ENCODE measurements around the gene PDE11A.
"Not testable (repeated sequence)": the region's sequence is repeated elsewhere in the genome, so short reads cannot be mapped to it uniquely, and the experiment has no call there.

The PDE11A gene

GRCh38 chr2:178074123-178075005, 1.8 kb upstream of the PDE11A start:
- no peak for DNase-seq (ENCODE audit: low spot score)

- DNase-seq (ENCODE audit: low spot score), result no peak
Observed at GRCh38 chr2:178072000-178072382, 586 bp downstream of the PDE11A start.

- no peak for DNase-seq (ENCODE audit: low spot score)
Observed at GRCh38 chr2:178070824-178071223, 1.8 kb downstream of the PDE11A start.

- no peak for DNase-seq (ENCODE audit: low spot score)
Observed at GRCh38 chr2:178069551-178069950, 3.0 kb downstream of the PDE11A start.

GRCh38 chr2:178068823-178069454, 3.6 kb downstream of the PDE11A start:
- DNase-seq (ENCODE audit: low spot score), result no peak

GRCh38 chr2:178066890-178067669, 5.5 kb downstream of the PDE11A start:
- DNase-seq (ENCODE audit: low spot score), result no peak

- no peak for DNase-seq (ENCODE audit: low spot score)
Observed at GRCh38 chr2:178066324-178066723, 6.3 kb downstream of the PDE11A start.

- no peak for DNase-seq (ENCODE audit: low spot score)
Observed at GRCh38 chr2:178059681-178060080, 12.9 kb downstream of the PDE11A start.

- no peak for DNase-seq (ENCODE audit: low spot score)
Observed at GRCh38 chr2:178059111-178059510, 13.5 kb downstream of the PDE11A start.

- no peak for DNase-seq (ENCODE audit: low spot score)
Observed at GRCh38 chr2:178057179-178057680, 15.3 kb downstream of the PDE11A start.

- DNase-seq (ENCODE audit: low spot score), result no peak
Observed at GRCh38 chr2:178056345-178056744, 16.2 kb downstream of the PDE11A start.

GRCh38 chr2:178051257-178051656, 21.3 kb downstream of the PDE11A start:
- not testable (repeated sequence) for DNase-seq (ENCODE audit: low spot score)

GRCh38 chr2:178047391-178047790, 25.2 kb downstream of the PDE11A start:
- DNase-seq (ENCODE audit: low spot score), result no peak

GRCh38 chr2:178044836-178045235, 27.7 kb downstream of the PDE11A start:
- no peak for DNase-seq (ENCODE audit: low spot score)

- DNase-seq (ENCODE audit: low spot score), result no peak
Observed at GRCh38 chr2:178043266-178043665, 29.3 kb downstream of the PDE11A start.

- not testable (repeated sequence) for DNase-seq (ENCODE audit: low spot score)
Observed at GRCh38 chr2:178033583-178033982, 39.0 kb downstream of the PDE11A start.

- DNase-seq (ENCODE audit: low spot score), result no peak
Observed at GRCh38 chr2:178029342-178029741, 43.2 kb downstream of the PDE11A start.

- no peak for DNase-seq (ENCODE audit: low spot score)
Observed at GRCh38 chr2:178025551-178026185, 46.9 kb downstream of the PDE11A start.

GRCh38 chr2:178018141-178018540, 54.4 kb downstream of the PDE11A start:
- DNase-seq (ENCODE audit: low spot score), result no peak

GRCh38 chr2:178016612-178017011, 56.0 kb downstream of the PDE11A start:
- no peak for DNase-seq (ENCODE audit: low spot score)

- DNase-seq (ENCODE audit: low spot score), result no peak
Observed at GRCh38 chr2:178012639-178013038, 59.9 kb downstream of the PDE11A start.

- no peak for DNase-seq (ENCODE audit: low spot score)
Observed at GRCh38 chr2:178009813-178010212, 62.8 kb downstream of the PDE11A start.
